Measurements from ENCODE around the gene FBXO10. TPM values are rescaled to one million over a fixed set of nuclear protein-coding genes. Genes with fewer than 3 reads are reported as not detected.

The FBXO10 gene
- total RNA-seq, 1 experiment from 2014 or later, result 34.1 TPM

GRCh38 chr9:37592108-37592951 is 16.1 kb upstream of the FBXO10 start, which contains the start of gene TOMM5:
Gene TOMM5 (minus strand): TSS chr9:37592597. CDS start chr9:37592532, 65 bp downstream.
- peak; percentile 92 for DNase-seq (ENCODE audit: low read depth)

- no peak for DNase-seq (ENCODE audit: low read depth)
Measured at GRCh38 chr9:37587521-37587920, 11.3 kb upstream of the FBXO10 start.

- no peak for DNase-seq (ENCODE audit: low read depth)
Measured at GRCh38 chr9:37583522-37584121, 7.4 kb upstream of the FBXO10 start.

GRCh38 chr9:37582548-37583157 is 6.5 kb upstream of the FBXO10 start:
- DNase-seq (ENCODE audit: low read depth), result peak; percentile 69

GRCh38 chr9:37575511-37575914 is 667 bp downstream of the FBXO10 start:
- DNase-seq (ENCODE audit: low read depth), result peak; percentile 18

GRCh38 chr9:37575001-37575400 is 1.2 kb downstream of the FBXO10 start:
- DNase-seq (ENCODE audit: low read depth), result peak; percentile 94

GRCh38 chr9:37574241-37574721 is 1.9 kb downstream of the FBXO10 start:
- DNase-seq (ENCODE audit: low read depth), result peak; percentile 69

GRCh38 chr9:37571282-37571681 is 4.9 kb downstream of the FBXO10 start:
- peak; percentile 49 for DNase-seq (ENCODE audit: low read depth)

GRCh38 chr9:37566716-37567115 is 9.5 kb downstream of the FBXO10 start:
- no peak for DNase-seq (ENCODE audit: low read depth)

- no peak for DNase-seq (ENCODE audit: low read depth)
Measured at GRCh38 chr9:37565661-37566618, 10.2 kb downstream of the FBXO10 start.

GRCh38 chr9:37564916-37565315 is 11.3 kb downstream of the FBXO10 start:
- DNase-seq (ENCODE audit: low read depth), result no peak

- no peak for DNase-seq (ENCODE audit: low read depth)
Measured at GRCh38 chr9:37563806-37564513, 12.2 kb downstream of the FBXO10 start.

- no peak for DNase-seq (ENCODE audit: low read depth)
Measured at GRCh38 chr9:37562826-37563225, 13.4 kb downstream of the FBXO10 start.

GRCh38 chr9:37561682-37562081 is 14.5 kb downstream of the FBXO10 start:
- no peak for DNase-seq (ENCODE audit: low read depth)

- DNase-seq (ENCODE audit: low read depth), result no peak
Measured at GRCh38 chr9:37559855-37560592, 16.2 kb downstream of the FBXO10 start.

- DNase-seq (ENCODE audit: low read depth), result no peak
Measured at GRCh38 chr9:37559125-37559524, 17.1 kb downstream of the FBXO10 start.

- peak; percentile 87 for DNase-seq (ENCODE audit: low read depth)
Measured at GRCh38 chr9:37555786-37556185, 20.4 kb downstream of the FBXO10 start.

- DNase-seq (ENCODE audit: low read depth), result peak; percentile 6
Measured at GRCh38 chr9:37554318-37554717, 21.9 kb downstream of the FBXO10 start.

- DNase-seq (ENCODE audit: low read depth), result no peak
Measured at GRCh38 chr9:37551888-37552287, 24.3 kb downstream of the FBXO10 start.

- no peak for DNase-seq (ENCODE audit: low read depth)
Measured at GRCh38 chr9:37551468-37551867, 24.7 kb downstream of the FBXO10 start.

Measured in LHCN-M2 (cell line).